Stimulated activated CD4-positive, alpha-beta T cell treated with anti-CD3 and anti-CD28 coated beads, Interleukin-1b, Interleukin-23, amount 100 ng/mL, for 24 hours (primary cell): ENCODE results near the gene SLC12A5.

ENCODE experiments used
- DNase-seq, 4 experiments: peaks; one replicate each; pipeline ENCODE4 v3.0.0-alpha.2; 2020; ENCODE audit warnings: low read depth in 4 of 4, low spot score in 1 of 4

Gene SLC12A5

DNA sequence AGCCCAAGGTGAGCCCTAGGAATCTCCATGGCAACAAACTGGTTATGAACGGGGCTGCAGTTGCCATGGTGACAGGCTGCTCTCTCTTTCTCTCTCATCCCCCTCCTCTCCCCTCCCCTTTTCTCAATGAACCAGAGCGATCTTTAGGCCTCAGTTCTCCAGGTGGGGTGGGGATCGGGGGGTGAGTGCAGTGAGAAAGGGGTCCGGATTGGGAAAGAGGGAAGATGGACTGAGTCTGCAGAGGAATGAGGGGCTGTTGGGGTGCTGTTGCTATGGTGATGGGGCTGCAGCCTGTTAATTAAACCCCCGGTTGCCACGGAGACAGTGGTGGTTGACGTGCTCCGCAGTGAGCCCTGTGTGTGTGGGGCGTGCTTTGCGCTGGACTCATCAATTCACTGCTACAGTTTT, 3.6 kb upstream of the SLC12A5 start:
- no peak for DNase-seq

DNA sequence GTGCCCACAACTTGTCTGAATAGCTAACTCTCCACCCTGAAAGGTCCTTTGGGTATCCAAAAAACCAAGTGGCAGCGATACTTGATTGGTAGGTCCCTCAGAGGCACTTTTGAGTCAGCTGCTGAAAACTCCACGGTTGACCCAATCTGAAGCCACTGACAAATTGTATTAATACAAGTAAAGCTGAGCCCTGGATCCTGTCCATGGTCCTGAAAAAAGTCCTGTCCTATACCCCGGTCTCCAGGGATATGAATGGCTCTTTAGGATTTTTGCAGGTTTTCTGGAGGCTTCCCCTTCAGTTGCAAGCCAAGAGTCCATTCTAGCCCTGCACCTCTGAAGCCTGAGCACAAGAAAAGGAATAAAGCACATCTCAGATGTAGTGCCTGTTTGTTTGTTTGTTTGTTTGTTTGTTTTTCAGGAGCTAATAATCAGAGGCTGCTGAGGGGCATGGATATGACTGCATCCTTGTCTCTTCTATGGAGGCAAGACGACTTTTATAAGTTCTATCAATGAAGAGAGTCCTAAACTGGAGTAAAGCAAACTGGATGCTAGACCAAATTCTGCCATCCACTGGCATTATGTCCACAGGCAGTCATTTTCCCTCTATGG, 1.7 kb upstream of the SLC12A5 start:
- no peak for DNase-seq

DNA sequence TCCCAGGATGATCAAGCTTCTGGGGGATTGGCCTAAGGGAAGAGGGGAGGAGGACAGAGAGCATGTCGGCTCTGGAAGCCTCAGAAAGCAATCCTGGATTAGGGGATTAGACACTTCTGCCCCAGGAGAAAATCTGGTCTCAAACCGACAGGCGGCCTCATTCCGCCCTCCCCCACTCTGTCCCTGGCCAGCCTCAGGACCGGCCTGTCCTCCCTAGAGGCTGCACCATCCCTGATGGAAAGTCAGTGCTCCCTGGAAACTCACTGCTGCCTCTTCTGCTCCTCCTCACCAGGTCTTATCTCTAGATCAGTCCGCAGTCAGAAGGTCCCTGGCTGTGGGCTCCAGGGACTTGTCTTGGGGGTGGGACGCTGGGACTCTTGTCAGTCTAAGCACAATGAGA, 905 bp upstream of the SLC12A5 start:
- no peak for DNase-seq

DNA sequence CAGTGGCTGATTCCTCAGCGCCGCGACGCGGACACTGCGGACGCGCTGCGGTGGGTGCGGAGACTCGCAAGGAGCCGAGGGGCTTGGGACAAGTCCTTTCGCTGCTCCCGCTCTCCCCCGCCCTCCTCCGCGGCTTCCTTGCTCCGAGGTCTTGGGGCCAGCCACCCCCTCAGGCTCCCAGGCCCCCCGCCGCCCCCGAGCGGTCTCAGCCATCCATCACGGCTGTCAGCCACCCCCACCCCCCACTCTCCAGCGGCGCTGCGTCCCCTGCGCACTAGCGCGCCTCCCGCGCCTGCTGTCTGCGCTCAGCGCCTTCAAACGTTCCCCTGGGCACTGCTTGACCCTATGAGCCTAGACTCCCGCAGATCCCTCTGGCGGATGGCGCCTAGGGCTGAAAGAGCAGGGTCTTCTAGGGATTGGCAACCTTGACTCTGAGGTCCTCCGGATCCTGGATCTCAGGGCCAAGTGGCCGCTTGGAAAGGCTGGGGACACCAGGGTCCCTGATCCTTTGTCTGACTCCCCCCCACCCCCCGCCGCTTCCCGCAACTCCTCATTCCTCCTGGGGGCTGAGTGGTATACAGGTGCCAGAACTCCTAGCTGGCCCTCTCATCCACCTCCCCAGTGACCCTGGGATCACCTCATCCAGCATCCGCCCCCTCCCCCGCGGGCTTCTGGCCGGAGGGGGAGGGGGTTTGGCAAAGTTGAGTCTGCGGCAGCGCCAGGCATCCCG, 1.4 kb downstream of the SLC12A5 start:
- DNase-seq: no peak

DNA sequence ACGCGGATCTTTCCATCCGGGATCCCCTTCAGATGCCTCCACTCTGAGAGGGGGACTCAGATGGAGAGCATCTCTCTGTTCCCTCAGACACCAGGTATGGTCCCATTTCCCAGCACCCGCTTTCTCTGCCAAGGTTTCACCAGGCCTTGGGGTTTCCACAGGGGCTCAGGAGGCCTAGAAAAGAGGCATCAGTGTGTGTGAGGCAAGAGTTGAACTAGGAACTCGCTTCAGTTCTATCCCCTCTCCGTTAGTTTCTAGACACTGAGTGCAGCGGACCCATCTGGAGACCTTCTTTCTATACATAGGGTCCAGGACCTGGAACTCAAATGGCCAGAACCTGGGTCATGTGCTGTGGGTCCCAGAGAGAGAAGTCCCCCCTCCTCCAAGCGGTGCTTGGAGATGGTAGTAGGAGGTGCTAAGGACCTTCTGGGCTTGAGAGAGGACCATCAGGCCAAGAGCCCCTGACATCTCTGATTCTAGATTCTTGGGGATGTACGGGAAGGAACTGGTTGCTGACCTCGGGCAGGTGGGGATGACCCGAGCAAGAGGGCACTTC, 2.1 kb downstream of the SLC12A5 start:
- no peak for DNase-seq

DNA sequence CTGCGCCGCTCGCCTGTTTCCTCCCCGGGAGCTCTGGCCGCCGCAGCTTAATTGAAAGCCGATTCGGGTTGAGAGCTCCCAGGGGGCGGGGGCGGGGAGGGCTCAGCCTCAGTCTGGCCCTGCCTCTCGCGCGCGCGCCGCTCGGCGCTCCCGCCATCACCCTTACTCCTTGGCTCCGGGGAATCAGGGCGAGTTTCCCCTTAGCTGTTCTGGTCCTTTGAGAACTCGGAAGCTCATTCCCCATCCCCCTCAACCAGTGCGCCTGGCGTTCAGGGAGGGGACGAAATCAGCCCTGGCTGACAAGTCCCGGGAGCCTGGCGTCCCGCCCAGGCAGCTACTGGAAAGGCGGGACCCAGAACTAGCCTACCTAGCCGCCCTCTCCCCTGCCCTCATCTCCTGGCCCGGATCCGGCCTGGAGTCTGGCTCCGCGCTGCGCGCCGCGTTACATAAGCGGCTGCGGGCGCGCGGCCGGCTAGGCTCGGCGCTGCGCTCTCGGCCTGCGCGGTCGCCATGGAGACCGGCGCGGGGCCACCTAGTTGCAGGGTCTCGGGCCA, 2.8 kb downstream of the SLC12A5 start:
- no peak for DNase-seq

DNA sequence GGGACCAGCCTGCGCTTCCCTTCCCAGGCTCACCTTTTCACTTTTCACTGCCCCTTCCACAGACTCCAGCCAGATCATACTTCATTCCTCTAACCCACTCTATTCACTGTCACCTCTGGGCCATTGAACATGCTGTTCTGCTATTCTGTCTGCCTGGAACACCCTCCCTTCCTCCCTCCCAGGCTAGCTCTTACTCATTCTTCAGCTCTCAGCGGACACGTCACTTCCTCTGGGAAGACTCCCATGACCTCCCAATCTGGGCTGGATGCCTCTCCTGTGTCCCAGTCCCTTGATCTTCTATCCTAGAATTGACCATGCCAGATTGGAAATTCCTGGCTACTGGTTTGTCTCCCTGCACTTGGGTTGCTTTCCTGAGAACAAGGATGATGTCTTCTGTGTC, 5.0 kb downstream of the SLC12A5 start:
- DNase-seq: no peak

DNA sequence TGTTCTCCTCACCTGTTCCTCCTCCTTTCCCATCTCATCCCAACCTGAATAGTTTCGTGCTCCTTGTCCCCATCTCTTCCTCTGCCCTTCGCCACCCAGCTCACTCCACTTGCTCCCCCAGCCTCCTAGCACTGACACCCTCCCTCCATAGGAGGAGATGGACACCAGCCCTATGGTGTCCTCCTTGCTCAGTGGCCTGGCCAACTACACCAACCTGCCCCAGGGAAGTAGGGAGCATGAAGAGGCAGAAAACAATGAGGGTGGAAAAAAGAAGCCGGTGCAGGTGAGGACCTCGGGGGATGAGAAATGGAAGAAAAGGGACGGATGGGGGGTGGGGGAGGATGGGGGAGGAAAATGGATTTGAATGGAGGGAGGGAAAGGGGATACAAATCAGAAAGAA, 6.2 kb downstream of the SLC12A5 start:
- DNase-seq: no peak

DNA sequence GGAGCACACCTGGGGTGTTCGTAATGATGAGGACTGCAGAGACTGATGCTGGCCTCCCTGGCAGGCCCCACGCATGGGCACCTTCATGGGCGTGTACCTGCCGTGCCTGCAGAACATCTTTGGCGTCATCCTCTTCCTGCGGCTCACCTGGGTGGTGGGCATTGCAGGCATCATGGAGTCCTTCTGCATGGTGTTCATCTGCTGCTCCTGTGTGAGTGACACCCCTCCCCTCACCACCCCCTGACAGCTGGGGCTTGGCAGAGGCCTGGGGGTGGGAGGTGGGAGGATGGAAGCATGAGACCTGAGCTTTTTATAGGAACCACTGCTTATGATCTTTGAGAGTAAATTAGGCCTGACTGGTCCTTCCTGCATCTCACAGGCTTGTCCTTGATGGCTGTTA, 6.7 kb downstream of the SLC12A5 start:
- DNase-seq: no peak

DNA sequence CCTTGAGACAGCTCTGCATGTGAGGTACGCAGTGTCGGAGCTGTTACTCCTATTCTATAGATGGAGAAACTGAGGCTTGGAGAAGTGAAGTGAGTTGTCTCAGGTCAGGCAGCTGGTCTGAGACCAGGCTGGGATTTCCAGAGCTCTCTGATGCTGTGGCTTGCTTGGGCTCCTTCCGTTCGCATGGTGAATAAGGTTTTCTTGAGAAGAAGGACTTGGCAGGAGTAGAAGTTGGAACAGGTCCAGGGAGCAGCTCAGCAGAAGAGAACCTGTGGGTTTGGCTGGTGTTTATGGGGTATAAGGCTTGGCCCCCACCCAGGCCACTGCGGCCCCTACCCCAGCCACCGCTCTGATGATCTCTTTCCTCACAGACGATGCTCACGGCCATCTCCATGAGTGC, 7.4 kb downstream of the SLC12A5 start:
- no peak for DNase-seq

DNA sequence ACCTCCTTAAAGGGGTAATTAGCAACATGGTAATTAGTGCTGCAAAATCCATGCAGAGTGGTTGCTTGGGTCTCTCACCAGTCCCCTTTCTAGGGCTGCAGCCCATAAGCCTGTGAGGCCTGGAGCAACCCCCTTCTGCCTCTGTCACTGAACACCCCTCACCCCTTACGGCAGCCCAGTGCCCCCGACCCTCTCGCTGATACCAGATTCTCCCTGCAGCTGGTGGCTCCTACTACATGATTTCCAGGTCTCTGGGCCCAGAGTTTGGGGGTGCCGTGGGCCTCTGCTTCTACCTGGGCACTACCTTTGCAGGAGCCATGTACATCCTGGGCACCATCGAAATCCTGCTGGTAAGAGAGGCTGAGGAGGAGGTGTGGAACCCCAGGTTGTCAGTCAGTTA, 8.0 kb downstream of the SLC12A5 start:
- no peak for DNase-seq

DNA sequence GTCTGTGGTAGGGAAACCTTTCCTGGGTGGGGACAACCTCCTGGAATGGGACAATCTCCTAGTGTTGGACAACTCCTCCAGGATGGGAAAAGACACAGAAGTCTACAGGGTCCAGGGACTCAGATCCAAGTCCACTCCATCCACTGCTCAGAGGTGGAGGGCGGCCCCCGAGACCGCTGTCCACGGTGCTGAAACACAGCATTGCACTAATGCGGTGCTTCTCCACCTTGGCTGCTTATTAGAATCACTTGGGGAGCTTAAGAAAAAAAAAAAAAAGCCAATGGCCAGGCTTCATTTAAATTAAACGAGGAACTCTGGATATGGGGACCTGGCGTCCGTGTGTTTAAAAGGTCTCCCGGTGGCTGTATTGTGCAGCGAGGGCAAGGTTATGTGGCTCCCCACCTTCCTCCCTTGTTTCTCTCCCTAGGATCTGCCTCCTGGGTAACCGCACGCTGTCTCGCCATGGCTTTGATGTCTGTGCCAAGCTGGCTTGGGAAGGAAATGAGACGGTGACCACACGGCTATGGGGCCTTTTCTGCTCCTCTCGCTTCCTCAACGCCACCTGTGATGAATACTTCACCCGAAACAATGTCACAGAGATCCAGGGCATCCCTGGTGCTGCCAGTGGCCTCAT, 12.0 kb downstream of the SLC12A5 start:
- peak; percentile 16 to 28 (median 22) for DNase-seq

DNA sequence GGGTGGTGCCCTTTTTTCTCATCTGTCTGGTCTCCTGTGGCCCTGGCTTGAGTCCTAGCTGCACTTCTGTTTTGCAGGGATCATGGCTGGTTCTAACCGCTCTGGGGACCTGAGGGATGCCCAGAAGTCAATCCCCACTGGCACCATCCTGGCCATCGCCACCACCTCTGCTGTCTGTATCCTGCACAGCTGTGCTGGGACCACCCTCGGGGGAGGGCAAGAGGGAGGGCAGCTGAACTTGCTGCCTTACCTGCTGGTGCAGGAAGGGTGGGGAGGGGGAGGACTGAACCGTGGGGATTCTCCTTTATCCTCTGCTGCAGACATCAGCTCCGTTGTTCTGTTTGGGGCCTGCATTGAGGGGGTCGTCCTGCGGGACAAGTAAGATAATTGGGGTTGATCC, 14.5 kb downstream of the SLC12A5 start:
- no peak for DNase-seq

DNA sequence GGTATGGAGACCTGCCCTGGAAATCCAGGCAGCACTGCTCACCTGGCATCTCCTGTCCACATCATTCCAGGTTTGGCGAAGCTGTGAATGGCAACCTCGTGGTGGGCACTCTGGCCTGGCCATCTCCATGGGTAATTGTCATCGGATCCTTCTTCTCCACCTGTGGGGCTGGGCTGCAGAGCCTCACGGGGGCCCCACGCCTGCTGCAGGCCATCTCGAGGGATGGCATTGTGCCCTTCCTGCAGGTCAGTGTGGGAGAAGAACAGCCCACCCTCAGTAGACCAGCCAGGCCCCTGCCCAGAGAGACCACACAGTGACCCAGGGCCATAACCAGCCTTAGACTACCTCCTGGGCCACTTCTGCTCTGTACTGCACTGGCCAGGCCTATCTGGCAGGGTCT, 15.9 kb downstream of the SLC12A5 start:
- DNase-seq: no peak

DNA sequence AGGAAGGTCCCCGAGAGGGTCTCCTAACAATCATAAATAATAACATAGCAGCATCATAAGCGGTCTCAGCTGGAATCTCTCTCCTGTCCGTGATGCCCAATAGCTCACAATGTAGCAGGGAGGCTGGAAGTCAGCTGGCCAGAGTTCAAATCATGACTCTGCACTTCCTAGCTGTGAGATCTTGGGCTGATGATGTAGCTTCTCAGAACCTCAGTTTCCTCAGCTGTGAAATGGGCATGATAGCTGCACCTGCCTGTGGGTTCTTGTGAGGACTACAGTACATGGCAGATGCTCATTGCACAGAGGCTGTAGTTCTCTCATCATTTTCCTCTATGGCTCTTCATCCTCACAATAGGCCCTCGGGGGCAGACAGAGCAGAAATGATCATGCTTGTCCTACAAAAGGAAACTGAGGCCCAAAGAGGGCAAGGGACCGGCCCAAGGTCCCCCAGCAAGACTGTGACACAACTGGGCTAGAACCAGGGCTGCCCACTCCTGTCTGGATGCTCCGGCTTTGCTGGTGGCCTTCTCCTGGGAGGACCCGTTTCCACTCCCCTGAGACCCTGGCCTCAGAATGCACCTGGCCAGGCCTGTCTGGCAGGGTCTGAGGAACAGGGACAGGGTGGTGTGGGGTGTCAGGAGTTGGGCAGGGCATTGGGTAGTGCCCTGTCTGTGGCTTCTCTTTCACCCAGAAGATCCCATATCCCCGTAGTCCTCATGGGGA, 17.7 kb downstream of the SLC12A5 start:
- no peak for DNase-seq

DNA sequence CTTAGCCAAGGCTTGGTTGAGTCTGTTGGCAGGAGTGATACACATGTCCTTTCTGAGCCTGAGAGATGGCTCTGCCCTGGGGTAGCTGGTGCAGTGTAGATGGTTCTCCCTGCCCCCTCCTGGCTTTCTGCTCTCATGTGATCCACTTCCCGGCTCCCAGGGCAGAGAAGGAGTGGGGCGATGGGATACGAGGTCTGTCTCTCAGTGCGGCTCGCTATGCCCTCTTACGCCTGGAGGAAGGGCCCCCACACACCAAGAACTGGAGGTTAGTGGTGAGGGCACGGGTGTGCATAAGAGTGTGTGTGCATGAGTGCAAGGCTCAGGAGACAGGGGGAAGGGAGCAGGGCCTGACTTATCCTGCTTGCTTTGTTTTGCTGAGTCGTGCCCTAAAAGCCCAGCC, 18.8 kb downstream of the SLC12A5 start:
- DNase-seq: no peak

DNA sequence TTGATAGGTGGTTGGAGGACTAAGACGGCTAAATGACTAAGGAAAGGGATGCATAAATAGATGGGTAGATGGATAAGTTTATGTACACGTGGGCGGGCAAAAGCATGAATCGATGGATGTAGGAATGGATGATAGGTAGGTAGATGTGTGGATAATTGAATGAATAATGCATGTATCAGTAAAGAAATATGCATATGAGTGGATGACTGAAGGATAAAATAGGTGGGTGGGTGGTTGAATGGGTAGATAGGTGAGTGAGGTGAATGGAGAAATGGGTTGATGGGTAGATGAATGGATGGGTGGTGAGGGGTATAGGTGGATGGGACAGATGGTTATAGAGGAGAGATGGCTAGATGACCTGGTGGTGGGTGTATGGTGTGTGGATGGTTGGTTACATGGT, 20.2 kb downstream of the SLC12A5 start:
- DNase-seq: no peak

DNA sequence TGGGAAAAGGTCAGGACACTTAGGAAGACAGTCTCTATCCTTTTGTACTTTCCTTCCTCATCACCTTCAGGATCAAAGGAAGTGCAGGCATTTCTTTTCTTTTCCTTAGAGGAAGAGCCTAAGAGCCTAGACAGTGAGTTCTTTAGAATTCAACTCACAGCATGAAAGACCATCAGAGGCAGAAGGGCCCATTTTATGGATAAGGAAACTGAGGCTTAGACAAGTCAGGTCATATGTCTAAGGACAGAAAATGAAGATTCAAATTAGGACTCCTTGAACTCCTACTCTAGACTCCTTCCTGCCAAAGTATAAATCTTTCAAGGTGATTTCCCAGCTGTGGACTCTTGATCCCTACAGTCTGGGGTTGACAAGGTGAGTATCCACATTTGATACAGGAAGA, 20.8 kb downstream of the SLC12A5 start:
- DNase-seq: no peak

DNA sequence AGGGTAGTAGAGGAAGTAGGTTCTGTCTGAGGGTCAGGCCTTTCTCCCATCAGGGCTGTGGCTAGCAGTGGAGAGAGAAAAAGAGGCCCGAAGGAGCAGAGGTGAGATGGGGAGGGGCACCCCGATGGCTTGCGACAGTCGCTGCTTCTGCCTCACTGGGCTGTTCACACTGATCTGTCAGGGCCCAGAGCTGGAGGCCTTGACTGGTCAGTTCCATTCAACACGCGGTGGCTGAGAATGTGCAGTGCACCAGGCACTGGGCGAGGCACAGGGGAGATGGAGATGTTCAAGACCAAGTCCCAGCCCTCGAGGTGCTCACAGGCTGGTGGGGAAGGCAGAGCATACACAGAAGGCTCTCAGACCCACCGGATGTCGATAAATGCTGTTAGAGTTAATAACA, 21.4 kb downstream of the SLC12A5 start:
- DNase-seq: no peak

DNA sequence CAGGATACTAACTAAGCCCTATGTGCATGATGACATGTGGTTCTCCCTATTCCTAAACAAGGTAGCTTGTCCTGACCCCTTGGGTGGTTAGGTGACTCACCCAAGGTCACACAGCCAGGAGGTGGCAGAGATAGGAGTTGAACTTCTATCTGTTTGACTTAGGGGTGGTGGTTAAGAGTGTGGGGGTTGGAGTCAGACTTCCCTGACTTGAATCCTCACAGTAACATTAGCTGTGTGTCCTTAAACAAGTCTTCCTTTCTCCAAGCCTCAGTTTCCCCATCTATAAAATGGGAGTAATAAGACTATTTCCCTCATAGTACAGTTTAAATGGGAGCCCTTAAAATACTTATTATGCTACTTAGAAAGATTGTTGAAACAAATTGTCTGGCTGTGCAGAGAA, 21.9 kb downstream of the SLC12A5 start:
- no peak for DNase-seq

DNA sequence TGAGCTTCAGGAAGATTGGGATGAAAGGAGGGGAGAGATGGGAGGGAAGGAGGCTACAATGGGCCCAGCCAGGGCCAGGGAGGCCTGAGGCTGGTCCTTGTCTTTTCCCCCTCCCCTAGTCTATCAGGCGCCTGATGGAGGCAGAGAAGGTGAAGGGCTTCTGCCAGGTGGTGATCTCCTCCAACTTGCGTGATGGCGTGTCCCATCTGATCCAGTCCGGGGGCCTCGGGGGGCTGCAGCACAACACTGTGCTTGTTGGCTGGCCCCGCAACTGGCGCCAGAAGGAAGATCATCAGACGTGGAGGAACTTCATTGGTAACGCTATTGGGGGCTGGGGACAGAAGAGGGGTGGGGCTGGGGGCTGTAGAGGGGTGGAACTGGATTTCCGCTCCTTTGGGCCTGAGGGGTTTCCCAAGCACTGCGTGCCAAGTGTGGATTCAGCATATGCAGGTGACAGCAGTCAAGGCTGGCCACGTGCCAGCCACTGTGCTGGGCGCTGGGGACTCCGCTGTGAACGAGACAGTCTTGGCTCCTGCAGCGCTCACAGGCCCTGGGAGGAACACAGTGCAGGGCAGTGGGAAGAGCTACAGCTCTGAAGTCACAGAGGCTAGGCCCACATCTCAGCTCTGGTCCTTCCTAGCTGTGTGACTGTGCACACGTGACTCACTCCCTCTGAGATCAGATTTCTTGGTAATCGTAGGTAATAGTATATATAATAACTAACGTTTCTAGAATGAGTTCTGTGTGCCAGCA, 22.7 kb downstream of the SLC12A5 start:
- DNase-seq: no peak
